ENCODE results near the gene GHR.
"Not testable (repeated sequence)": the region's sequence is repeated elsewhere in the genome, so short reads cannot be mapped to it uniquely, and the experiment has no call there.

Gene GHR

DNA sequence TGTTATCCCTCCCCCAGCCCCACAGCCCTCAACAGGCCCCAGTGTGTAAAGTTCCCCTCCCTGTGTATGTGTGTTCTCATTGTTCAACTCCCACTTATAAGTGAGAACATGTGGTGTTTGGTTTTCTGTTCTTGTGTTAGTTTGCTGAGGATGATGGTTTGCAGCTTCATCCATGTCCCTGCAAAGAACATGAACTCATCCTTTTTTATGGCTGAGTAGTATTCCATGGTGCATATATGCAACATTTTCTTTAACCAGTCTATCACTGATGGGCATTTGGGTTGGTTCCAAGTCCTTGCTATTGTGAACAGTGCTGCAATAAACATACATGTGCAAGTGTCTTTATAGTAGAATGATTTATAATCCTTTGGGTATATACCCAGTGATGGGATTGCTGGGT, 261.8 kb downstream of the GHR start:
- in situ Hi-C loops (cut with MboI; ENCODE audit: low sequenced_read_pairs) = not testable (repeated sequence)

DNA sequence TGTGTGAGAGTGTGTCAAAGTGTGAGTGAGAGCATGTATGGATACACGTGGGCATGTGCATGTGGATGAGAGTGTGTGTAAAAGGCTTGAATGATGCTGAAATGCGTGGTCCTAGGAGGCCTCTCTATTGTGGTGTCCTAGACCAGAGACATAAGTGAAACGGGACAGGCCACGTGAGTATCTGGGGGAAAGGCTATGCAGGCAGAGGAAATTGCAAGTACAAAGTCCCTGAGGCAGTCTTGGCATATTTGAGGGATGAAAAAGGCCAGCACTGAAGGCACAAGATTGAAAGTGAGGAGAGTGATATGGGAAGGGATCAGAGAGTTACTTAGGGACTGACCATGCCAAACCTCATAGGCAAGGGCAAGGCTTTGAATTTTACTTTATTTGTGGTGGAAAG, 266.2 kb downstream of the GHR start:
- in situ Hi-C loops (cut with MboI; ENCODE audit: low sequenced_read_pairs) = no loop called here

DNA sequence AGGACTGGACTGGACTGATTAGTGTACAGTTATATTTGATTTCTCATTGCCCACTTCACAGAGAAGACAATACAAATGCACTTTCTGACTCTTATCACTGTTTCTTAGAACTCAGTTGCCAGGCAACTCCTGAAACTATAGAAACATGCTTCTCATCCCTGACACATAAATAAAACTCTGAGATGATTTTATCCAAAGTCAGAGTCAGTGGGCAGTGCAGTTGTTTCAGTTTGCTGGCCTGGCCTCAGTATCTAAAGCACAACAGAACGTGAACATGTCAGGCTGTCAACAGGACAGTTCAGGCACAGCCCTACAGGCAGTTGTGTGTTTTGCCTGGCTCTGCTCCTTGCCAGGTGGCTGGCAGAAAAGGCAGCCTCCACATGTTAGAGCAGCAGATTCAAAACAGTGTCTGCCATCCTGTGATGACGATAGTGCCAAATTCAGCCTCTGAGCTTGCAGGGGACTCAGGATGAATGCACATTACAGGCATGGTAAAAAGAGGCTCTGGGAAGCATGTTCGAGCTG, 268.2 kb downstream of the GHR start:
- in situ Hi-C loops (cut with MboI; ENCODE audit: low sequenced_read_pairs) = no loop called here

DNA sequence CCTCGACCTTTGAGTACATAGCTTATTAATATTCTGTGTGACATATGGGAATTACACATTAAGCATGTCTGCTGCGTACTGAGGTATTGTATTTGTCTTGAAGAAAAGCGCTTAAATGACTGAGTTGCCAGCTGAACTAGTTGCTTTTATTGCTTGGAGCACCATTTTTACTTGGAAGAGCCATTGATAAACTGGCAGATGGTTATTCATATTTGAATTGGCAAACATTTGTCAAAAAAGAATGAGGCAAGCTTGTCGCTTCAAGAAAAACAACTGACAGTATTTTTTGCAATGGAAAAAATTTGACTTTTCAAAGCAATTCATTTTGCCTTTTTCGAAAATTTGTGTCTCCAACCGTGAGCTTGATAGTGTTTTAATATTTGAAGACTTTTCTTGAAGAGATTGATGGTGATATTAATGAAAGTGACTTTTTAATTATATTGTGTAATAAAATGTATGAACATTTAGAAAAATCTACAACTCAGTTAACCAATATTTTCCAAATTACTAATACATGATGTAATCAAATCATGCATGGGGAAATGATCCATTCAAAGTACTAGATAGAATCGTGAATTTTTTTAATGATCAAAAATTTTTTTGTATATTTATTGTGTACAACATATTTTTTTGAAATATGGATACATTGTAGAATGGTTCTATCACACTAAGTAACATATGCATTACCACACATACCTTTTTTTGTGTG, 278.3 kb downstream of the GHR start:
- in situ Hi-C loops (cut with MboI; ENCODE audit: low sequenced_read_pairs) = no loop called here

DNA sequence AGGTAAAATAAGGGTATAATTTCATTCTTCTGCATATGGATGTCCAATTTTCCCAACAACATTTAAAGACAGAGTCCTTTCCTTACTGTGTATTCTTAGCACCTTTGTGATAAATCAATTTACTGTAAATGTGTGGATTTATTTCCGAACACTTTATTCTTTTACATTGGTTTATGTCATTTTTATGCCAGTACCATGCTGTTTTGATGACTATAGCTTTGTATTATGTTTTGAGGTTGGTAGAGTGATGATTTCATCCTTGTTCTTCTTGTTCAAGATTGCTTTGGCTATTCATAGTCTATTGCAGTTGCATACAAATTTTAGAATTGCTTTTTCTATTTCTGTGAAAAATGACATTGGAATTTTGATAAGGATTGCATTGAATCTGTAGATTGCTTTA, 280.0 kb downstream of the GHR start:
- in situ Hi-C loops (cut with MboI; ENCODE audit: low sequenced_read_pairs) = no loop called here

DNA sequence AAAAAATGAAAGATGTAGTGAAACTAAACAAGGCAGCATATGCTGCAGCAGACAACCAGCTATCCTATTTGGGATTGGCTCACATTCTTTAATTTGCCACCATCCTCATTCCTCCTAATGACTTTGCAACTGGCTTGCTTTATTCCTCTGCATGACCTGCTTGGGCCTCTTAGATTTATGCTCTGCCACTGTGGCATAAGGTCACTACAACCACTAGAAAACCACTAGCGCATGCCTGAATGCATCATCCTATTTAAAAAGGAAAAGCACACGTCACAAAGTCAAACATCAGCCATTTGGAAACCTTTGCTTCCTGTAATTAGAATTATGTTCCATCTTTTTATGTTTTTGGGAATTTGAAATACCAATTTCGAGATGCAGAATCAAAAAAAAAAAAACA, 292.5 kb downstream of the GHR start:
- in situ Hi-C loops (cut with MboI; ENCODE audit: low sequenced_read_pairs) = no loop called here

DNA sequence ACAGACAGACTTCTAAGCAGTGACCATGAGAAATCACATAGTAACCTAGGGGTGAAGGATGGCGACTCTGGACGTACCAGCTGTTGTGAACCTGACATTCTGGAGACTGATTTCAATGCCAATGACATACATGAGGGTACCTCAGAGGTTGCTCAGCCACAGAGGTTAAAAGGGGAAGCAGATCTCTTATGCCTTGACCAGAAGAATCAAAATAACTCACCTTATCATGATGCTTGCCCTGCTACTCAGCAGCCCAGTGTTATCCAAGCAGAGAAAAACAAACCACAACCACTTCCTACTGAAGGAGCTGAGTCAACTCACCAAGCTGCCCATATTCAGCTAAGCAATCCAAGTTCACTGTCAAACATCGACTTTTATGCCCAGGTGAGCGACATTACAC, 295.4 kb downstream of the GHR start:
- in situ Hi-C loops (cut with MboI; ENCODE audit: low sequenced_read_pairs) = no loop called here

DNA sequence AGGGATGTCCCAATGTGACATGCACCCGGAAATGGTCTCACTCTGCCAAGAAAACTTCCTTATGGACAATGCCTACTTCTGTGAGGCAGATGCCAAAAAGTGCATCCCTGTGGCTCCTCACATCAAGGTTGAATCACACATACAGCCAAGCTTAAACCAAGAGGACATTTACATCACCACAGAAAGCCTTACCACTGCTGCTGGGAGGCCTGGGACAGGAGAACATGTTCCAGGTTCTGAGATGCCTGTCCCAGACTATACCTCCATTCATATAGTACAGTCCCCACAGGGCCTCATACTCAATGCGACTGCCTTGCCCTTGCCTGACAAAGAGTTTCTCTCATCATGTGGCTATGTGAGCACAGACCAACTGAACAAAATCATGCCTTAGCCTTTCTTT, 295.8 kb downstream of the GHR start:
- in situ Hi-C loops (cut with MboI; ENCODE audit: low sequenced_read_pairs) = no loop called here

DNA sequence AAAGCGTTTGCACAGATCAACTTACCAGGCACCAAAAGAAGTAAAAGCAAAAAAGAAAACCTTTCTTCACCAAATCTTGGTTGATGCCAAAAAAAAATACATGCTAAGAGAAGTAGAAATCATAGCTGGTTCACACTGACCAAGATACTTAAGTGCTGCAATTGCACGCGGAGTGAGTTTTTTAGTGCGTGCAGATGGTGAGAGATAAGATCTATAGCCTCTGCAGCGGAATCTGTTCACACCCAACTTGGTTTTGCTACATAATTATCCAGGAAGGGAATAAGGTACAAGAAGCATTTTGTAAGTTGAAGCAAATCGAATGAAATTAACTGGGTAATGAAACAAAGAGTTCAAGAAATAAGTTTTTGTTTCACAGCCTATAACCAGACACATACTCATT, 297.0 kb downstream of the GHR start:
- in situ Hi-C loops (cut with MboI; ENCODE audit: low sequenced_read_pairs) = no loop called here

DNA sequence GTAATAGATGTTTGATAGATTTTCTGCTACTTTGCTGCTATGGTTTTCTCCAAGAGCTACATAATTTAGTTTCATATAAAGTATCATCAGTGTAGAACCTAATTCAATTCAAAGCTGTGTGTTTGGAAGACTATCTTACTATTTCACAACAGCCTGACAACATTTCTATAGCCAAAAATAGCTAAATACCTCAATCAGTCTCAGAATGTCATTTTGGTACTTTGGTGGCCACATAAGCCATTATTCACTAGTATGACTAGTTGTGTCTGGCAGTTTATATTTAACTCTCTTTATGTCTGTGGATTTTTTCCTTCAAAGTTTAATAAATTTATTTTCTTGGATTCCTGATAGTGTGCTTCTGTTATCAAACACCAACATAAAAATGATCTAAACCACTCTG, 298.2 kb downstream of the GHR start:
- in situ Hi-C loops (cut with MboI; ENCODE audit: low sequenced_read_pairs) = no loop called here

DNA sequence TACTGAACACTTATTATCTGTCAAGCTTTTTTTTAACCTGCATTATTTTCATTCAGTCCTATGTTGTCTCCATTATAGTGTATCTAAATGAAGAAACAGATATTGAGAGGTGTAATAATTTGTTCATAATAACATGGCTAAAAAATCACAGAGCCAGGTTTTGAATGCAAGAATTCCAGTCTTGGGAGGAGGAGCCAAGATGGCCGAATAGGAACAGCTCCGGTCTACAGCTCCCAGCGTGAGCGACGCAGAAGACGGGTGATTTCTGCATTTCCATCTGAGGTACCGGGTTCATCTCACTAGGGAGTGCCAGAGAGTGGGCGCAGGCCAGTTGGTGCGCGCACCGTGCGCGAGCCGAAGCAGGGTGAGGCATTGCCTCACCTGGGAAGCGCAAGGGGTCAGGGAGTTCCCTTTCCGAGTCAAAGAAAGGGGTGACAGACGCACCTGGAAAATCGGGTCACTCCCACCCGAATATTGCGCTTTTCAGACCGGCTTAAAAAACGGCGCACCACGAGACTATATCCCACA, 311.4 kb downstream of the GHR start:
- in situ Hi-C loops (cut with MboI; ENCODE audit: low sequenced_read_pairs) = not testable (repeated sequence)

DNA sequence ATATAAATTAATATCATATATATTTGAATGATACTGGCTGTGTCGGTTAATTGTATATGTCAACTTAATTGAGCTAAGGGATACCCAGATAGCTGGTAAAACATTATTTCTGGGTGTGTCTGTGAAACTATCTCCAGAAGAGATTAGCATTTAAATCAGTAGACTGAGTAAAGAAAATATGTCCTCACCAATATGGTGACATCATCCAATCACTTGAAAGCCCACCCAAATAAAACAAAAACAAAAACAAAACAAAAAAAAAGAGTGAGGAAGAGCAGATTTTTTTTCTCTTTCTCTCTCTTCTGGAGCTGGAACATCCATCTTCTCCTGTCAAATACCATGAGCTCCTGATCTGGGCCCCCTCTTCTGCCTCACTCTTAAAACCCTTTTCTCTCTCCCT, 317.7 kb downstream of the GHR start:
- in situ Hi-C loops (cut with MboI; ENCODE audit: low sequenced_read_pairs) = no loop called here

DNA sequence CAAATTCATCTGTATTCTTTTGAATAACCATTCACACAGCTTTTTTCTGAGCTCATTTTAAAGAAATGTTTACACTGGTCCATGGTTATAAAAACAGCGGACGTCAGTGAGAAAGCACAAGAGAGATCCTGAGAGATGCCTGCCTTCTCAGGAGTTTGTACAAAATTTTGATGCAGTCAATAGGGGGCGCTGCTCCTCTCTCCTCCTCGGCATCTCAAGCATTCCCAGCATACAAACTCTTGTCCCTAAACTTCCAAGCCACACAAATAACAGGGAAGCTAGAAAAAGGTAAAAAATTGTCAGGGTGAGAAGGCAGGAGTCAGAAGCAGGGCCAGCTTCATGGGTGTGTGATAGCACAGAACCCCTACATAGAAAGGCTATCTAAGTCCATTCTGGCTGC, 322.2 kb downstream of the GHR start:
- in situ Hi-C loops (cut with MboI; ENCODE audit: low sequenced_read_pairs) = no loop called here

DNA sequence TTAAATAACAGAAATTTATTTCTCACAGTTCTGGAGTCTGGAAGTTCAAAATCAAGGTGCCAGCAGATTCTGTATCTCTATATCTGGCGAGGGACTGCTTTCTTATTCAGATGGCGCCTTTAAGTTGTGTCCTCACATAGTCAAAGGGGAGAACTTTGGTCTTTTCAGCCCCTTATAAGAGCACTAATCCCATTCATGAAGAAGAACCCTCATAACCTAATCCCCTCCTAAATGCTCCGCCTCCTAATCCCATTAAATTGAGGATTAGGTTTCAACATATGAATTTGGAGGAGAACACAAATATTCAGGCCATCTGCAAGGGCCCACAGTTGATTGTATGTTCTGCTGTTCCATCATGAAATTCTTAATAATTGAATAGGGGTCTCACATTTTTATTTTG, 322.6 kb downstream of the GHR start:
- in situ Hi-C loops (cut with MboI; ENCODE audit: low sequenced_read_pairs) = no loop called here

DNA sequence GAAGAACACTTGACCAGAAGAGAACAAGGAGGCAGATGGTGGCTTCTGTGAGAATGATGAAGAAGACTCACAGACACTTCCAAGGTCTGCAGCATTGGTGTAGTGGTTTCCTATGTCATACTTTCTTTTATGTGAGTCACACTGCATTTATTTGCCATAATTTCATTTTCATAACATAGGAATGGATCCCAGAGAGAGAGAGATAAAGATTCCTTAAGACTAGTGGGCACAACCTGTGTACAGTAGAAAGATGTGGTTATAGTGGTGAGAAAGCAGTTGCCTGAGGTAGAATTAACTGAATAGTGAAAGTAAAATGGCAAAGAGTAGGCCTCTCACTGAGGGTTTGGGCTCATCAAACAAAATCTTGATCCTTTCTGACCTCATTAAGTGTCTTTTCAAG, 325.8 kb downstream of the GHR start:
- in situ Hi-C loops (cut with MboI; ENCODE audit: low sequenced_read_pairs) = no loop called here

DNA sequence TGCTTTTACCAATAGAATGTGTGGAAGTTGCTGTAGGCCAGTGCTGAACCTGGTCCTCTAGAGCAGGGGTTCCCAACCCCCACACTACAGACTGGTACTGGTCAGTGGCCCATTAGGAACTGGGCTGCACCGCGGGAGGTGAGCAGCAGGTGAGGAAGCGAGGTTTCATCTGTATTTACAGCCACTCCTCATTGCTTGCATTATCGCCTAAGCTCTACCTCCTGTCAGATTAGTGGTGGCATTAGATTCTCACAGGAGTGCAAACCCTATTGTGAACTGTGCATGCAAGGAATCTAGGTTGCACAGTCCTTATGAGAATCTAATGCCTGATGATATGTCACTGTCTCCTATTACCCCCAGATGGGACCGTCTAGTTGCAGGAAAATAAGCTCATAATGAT, 327.3 kb downstream of the GHR start:
- in situ Hi-C loops (cut with MboI; ENCODE audit: low sequenced_read_pairs) = no loop called here

DNA sequence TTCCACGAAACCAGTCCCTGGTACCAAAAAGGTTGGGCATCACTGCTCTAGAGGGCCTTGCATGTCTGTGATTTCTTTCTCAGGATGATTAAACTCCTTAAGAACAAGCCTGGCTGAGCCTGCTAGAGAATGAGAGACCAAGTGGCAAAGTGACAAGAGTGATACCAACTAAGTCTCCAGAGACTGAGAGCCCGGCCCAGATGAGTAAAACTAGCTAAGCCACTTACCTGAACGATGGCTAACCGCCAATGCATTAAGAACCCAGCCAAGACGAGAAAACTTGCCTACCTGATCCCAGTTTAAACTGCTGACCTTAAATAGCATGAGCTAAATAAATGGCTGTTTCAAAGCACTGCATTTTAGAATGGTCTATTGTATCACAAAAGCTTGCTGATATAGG, 327.8 kb downstream of the GHR start:
- in situ Hi-C loops (cut with MboI; ENCODE audit: low sequenced_read_pairs) = no loop called here

DNA sequence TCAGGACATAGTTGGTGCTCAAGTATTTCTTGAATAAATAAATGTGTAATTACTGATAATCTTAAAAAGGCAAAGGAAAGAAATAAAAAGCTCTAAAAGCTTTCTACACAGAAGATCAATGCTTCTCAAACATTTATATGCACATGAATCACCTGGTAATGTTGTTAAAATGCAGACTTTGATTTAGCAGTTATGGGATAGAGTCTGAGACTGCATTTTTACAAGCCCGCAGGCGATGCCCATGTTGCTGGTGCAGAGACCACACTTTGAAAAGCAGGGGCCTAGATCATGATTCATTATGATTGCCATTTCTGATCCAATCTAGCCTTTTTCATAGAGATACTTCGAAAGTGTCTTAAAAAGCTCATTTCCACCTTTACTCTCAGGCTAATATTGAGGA, 329.9 kb downstream of the GHR start:
- in situ Hi-C loops (cut with MboI; ENCODE audit: low sequenced_read_pairs) = no loop called here

DNA sequence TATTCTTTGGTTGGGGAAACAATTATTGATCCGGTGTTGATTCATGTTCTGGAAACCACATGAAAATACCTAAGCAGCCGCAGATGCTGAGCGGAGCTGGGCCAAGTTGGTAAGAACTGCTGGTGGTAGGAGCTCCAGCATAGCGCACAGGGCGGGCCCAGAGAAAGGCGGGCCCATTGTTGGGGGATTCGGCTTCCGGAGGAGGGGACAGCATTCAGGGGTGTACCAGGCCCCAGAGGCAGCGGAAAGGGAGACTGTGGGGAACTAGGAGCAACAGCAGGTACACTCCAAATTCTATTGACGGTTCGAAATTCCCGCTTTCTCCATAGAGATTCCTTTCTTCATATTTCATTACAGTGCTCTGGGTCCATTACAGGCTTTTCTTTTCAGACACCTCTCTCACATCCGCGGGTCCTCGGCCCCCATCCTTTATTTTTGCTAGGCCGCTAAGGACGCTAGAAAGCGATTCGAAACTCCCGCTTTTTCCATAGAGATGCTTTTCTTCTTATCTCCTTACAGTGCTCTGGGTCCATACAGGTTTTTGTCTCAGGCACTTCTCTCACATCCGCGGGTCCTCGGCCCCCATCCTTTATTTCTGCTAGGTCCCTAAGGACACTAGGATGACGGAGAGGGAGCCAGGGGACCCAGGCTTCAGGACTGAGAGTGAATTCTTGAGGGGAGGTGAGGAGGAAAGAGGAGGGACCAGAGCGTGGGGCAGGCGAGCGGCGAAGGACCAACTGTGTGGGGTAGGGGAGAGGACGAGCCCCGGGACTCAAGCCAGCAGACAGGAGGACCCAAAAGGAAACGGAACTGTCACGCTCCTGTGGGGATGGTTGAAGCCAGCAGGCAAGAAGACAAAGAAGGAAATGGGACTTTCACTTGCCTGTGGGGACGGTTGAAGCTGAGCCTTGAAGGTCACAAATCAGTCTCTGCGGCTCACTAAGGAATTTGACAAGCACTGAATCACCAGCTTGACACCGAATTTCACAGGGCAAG, 333.7 kb downstream of the GHR start, which contains the start of gene CCDC152:
Gene CCDC152 (plus strand): TSS at position 213 of the 996 bp plus-strand sequence. CDS start 2,304 bp downstream, outside the sequence.
- in situ Hi-C loops (cut with MboI; ENCODE audit: low sequenced_read_pairs) = no loop called here

DNA sequence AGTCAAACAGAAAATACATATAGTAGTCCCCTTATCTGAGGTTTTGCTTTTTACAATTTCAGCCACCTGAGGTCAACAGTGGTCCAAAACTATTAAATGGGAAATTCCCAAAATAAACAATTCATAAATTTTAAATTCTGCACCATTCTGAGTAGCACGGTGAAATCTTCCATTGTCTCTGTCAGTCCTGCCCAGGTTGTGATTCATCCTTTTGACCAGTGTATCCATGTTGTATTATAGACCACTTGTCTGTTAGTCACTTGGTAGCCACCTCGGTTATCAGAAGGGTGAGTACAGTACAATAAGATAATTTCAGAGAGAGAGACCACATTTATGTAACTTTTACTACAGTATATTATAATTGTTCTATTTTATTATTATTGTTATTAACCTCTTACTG, 336.2 kb downstream of the GHR start:
- in situ Hi-C loops (cut with MboI; ENCODE audit: low sequenced_read_pairs) = no loop called here

DNA sequence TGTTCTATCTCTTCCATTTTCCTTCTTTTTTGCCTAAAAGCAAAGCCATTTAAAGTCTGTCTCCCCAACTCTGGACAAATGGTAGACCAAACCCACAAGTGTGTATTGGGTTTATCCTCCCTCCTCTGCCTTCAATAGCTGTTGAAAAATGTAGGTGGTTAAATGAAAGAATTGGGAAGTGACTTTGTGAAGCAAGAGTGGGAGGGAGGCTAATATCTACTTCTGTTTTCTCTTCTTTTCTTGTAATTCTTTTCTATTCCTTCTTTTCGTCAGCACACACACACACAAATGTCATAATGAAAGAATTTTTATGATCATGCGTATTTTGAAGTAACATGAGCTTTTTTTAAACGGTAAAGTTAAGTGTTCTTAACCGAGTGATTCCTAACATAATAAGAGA, 337.2 kb downstream of the GHR start:
- in situ Hi-C loops (cut with MboI; ENCODE audit: low sequenced_read_pairs) = no loop called here

DNA sequence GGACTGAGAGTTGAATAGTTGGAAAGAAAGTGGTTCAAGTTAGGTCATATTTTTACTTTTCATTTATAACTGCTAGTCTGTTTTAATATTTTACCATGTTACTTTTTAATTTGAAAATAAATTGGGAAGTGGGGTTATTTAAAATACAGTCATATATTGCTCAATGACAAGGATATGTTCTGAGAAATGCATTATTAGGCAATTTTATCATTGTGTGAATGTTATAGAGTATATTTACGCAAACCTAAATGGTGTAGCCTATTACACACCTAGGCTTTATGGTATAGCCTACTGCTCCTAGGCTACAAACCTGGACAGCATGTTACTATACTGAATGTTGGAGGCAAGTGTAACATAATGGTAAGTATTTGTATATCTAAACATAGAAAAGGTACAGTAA, 338.6 kb downstream of the GHR start:
- in situ Hi-C loops (cut with MboI; ENCODE audit: low sequenced_read_pairs) = no loop called here

Data from HL-60/S4 (cell line).